IPS-NIHi11 (cell line): ENCODE measurements around the gene MPLKIP.
A peak's percentile ranks its signal among the peaks of the same experiment; 100 is the strongest.
"Not testable (repeated sequence)": the region's sequence is repeated elsewhere in the genome, so short reads cannot be mapped to it uniquely, and the experiment has no call there.

Experiments used
- DNase-seq: peaks from one replicate; pipeline ENCODE4 v3.0.0; 2012; ENCODE audit warnings: mixed read lengths, low spot score

Gene MPLKIP

DNA sequence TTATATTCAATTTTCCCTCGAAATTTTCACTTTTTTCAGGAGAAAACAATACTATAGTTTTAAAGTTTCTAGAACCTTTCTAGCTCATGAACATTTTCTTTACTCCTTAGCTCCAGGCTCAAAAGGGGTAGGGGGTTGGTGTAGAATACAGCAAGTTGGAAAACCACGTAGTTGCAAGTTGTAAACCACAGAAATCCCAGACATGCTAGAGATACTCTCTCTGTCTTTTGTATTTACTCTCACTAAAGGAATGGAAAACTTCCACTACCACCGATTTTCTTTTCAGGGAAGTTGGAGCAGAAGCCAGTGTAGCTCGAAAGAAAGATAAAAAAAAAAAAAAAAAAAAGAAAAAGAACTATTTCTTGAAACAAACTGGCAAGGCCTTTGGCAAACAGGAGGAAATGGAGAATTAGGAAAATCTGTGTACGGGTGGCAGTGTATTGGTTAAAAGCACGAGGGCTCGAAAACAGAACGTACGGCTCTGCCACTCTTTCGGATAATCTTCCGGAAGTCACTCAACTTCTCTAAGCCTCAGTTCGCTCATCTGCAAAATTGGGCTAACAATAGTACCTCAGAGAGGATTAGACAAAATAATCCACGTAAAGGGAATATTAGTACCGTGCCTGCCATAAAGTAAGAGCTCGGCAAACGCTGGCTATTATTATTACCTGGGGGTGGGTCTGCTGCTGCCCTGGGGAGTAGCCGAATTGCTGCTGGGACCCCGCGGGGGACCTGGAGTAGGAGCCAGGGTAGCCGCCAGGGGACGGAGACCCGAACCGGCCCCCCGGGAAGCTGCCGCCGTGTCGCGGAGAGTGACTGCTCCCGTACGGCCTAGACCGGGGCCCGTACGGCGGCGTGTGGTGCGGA is 628 bp downstream of the MPLKIP start:
- DNase-seq: peak; percentile 81

- DNase-seq: no peak
These were observed 11.5 kb downstream of the MPLKIP start for GRCh38 chr7:40122940-40123254.

DNA sequence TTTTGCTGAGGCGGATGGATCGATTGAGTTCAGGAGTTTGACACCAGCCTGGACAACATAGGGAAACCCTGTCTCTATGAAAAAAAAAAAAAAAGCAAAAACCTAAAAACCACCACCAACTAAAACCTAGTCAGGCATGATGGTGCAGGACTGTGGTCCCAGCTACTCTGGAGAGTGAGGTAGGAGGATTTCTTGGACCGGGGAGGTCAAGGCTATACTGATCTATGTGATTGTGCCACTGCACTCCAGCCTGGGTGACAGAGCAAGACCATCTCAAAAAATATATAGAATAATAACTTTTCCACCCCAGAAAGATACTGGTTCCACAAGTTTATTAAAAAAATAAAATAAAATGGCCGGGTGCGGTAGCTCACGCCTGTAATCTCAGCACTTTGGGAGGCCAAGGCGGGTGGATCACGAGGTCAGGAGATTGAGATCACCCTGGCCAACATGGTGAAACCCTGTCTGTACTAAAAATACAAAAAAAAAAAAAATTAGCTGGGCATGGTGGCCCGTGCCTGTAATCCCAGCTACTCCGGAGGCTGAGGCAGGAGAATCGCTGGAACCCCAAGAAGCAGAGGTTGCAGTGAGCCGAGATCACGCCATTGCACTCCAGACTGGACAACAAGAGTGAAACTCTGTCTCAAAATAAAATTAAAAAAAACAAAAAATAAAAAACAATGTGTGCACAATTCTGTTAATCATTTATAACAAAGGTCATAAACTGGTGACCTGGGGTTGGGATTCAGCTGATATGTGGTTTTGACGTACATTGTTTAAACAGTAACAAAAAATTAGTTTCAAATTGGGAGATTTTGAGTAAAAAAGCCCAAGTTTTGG is 12.1 kb downstream of the MPLKIP start:
- not testable (repeated sequence) for DNase-seq

- peak; percentile 9 for DNase-seq
These were observed 14.4 kb downstream of the MPLKIP start for GRCh38 chr7:40120020-40120419.

DNA sequence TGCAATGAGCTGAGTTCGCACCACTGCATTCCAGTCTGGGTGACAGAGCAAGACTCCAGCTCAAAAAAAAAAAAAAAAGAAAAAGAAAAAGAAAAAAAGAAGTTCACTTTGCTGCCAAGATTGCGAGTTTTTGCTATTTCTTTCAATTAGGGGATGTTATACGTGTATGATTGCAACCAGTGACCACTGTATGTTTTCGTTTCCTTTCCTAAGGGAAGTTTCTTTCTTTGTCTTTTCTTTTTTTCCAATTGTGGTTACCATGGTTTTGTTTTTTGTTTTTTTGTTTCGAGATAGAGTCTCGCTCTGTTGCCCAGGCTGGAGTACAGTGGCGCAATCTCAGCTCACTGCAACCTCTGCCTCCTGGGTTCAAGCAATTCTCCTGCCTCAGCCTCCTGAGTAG is 16.2 kb downstream of the MPLKIP start:
- not testable (repeated sequence) for DNase-seq

DNA sequence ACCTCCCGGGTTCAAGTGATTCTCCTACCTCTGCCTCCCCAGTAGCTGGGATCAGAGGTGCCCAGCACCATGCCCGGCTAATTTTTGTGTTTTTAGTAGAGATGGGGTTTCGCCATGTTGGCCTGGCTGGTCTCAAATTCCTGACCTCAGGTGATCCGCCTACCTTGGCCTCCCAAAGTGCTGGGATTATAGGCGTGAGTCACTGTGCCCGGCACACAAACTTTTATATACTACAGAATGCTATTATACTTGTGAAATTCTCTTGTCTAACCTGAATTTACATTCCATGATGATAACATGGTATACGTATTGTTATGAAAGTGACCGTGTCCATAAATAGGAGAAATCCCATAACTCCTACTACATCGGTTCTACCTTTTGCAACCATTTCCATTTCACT is 17.2 kb downstream of the MPLKIP start:
- DNase-seq: not testable (repeated sequence)

- no peak for DNase-seq
These were observed 18.5 kb downstream of the MPLKIP start for GRCh38 chr7:40115936-40116335.

DNA sequence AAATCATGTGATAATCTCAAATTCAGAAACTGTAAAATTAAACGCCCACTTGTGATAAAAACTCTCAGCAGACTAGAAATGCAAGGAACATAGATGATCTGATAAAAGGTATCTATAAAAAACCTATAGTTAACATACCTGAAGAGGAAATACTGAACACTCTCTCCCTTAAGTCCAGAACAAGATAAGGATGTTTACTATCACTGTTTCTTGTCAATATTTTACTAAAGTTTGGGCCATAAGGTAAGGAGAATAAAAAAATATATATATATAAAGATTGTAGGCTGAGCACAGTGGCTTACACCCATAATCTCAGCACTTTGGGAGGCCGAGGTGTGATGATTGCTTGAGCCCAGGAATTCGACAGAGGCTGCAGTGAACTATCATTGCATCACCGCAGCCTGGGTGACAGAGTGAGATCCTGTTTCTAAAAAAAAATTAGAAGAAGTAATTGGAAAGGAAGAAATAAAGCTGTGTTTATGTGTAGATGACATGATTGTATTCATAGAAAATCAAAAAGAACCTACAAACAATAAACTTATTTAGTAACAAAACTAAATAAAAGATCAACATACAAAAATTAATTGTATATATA is 28.4 kb downstream of the MPLKIP start:
- DNase-seq: no peak

- no peak for DNase-seq
These were observed 31.5 kb downstream of the MPLKIP start for GRCh38 chr7:40102897-40103296.

- no peak for DNase-seq
These were observed 33.2 kb downstream of the MPLKIP start for GRCh38 chr7:40101201-40101600.

- DNase-seq: no peak
These were observed 34.6 kb downstream of the MPLKIP start for GRCh38 chr7:40099837-40100236.

- DNase-seq: no peak
These were observed 35.6 kb downstream of the MPLKIP start for GRCh38 chr7:40098810-40099209.

DNA sequence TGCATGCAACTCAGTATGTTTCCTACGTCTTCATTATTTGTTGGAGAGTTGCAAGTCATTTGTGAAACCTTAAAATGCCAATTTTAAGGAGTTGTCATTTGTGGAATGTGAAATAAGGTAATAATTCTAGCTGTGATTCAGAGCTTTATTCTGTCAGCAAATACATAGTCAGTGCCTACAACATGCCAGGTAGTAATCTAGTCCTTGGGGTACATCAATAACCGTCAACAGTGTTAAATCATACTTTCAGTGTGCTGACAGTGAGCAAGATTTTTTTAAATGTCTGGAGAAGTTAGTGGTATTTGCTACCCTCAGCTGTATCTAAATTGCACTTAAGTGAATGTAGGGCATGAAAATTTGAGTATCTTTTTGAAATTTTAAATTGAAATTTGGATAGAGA is 36.7 kb downstream of the MPLKIP start:
- no peak for DNase-seq

DNA sequence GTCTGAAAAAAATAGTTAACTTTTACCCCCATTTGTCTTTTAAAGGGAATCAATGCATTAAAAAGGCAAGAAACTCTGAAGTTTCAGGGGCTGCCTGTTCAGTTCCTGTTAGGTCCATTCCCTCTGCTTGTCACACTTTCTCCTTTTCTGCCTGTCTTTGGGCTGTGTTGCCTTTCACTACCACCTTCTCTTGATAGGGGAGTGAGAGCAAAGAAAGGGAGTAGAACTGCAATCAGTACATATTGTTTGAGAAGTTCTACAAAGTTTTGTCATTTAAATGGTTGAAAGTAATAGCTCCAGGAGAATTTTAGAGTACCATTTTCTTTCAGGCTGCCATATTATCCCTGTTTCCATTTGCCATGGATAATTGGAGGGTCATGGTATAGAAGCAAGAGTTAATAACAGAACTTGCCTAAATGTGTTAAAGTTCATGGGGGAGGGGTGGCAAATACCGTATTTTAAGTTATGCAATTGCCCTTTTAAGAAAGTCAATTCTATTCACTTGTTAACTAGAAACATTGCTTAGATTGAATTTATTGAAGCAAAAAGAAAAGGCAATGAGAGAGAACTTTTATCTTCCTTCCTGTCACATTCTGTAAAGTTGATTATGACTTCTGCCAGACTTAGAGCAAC is 38.6 kb downstream of the MPLKIP start:
- DNase-seq: no peak

GRCh38 chr7:40095230-40095629 is 39.2 kb downstream of the MPLKIP start:
- DNase-seq: no peak

DNA sequence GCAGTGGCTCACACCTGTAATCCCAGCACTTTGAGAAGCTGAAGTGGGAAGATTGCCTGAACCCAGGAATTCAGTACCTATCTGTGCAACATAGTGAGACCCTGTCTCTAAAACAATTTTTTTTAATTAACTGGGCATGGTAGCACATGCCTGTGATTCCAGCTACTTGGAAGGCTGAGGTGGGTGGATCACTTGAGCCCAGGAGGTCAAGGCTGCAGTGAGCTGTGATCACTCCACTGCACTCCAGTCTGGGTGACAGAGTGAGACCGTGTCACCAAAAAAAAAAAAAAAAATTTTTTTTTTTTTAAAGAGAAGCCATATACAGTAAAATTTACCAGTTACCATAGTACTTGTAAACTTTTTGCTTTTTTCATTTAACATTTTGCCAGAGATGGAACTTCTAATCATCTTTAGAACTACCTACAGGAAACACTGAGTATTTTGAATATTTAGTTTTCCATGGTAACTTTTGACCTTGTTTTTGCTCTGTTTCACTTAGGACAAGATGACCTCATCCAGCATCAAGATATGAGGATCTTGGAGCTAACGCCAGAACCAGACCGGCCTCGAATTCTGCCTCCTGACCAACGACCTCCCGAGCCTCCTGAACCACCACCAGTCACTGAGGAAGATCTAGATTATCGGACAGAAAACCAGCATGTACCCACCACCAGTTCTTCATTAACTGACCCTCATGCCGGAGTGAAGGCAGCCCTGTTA is 40.6 kb downstream of the MPLKIP start:
- DNase-seq: no peak

- DNase-seq: no peak
These were observed 42.2 kb downstream of the MPLKIP start for GRCh38 chr7:40092182-40092581.

DNA sequence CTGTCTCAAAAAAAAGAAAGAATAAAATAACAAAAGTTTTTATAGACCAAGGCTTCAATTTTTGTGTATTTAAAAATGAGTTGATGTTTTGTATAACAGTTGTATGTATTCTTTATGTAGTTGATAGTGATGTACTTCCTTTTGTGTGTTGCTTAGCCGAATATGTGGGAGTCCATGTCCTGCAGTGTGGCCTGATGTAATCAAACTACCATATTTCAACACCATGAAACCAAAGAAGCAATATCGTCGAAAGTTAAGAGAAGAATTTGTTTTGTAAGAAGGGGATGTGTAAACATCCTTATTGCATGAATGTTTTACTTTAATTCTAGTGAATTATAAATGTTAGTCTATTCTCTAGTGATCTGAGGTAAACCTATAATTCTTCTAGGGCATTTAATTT is 56.6 kb downstream of the MPLKIP start:
- no peak for DNase-seq
